Mononuclear cell (primary cell): Measurements from ENCODE around the gene TCERG1L. TPM values are rescaled to one million over a fixed set of nuclear protein-coding genes. Genes with fewer than 3 reads are reported as not detected.

Experiments used
- H3K27me3 ChIP-seq: 2 replicates; pipeline ENCODE4 v1.6.0; 2011; ENCODE audit warnings: low read length, control low read depth; ENCODE audit not compliant: insufficient read depth
- H3K4me1 ChIP-seq: 2 replicates; pipeline ENCODE4 v1.5.1; 2011; ENCODE audit warnings: mild to moderate bottlenecking, low read length, control low read depth; ENCODE audit not compliant: insufficient read depth
- H3K4me3 ChIP-seq: 2 replicates; pipeline ENCODE4 v1.5.1; 2011; ENCODE audit warnings: mild to moderate bottlenecking, low read length, moderate library complexity
- H3K9me3 ChIP-seq: 2 replicates; pipeline ENCODE4 v1.5.1; 2011; ENCODE audit warnings: low read depth, mild to moderate bottlenecking, control low read depth, low read length
- total RNA-seq: library from RNA; depleted of rRNA; stranded (reverse); fragments of >200 nt; gene quantifications from one replicate; pipeline ENCODE4 v1.2.3, GENCODE V29; 2012

Gene TCERG1L
- total RNA-seq, 1 donor = under 0.01 TPM

GRCh38 chr10:131221632-131222277, 89.8 kb downstream of the TCERG1L start:
- Histone ChIP-seq H3K27me3 (no peaks in the 10 kb centered on the region), H3K4me1 (no peaks in the 10 kb centered on the region), H3K9me3 (no peaks in the 10 kb centered on the region), H3K4me3 (no peak overlapping the region)

DNA sequence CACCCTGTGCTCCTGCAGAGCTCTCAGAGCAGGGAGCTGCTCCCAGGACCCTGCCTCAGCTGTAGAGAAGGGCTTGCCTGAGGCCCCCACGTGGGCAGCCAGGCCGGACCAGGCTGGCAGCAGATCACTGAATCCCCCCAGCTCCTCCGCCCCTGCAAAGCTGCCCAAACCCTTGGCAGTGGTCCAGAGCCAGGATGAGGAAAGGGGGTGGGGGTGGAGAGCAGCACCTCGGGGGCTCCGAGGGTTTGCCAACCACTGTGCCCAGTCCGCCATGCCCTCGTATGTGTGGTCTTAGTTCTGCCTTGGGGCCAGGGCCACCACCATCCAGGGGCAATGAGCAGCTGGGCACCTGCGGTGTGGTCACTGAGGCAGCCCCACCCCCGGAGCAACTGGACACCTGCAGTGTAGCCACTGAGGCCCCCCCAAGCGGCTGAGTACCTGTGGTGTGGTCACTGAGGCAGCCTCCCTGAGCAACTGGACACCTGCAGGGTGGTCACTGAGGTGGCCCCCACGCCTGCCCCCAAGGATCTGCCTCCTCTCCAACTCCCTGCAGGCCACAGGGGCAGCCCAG, 90.8 kb downstream of the TCERG1L start:
- H3K4me3 ChIP-seq = no peak overlapping the region
- H3K9me3 ChIP-seq = no peaks in the 10 kb centered on the region
- H3K27me3 ChIP-seq = no peaks in the 10 kb centered on the region
- H3K4me1 ChIP-seq = no peaks in the 10 kb centered on the region

- Histone ChIP-seq H3K4me3 (no peak overlapping the region), H3K27me3 (no peaks in the 10 kb centered on the region), H3K4me1 (no peaks in the 10 kb centered on the region), H3K9me3 (no peaks in the 10 kb centered on the region)
These were observed 91.5 kb downstream of the TCERG1L start for GRCh38 chr10:131219955-131220489.

DNA sequence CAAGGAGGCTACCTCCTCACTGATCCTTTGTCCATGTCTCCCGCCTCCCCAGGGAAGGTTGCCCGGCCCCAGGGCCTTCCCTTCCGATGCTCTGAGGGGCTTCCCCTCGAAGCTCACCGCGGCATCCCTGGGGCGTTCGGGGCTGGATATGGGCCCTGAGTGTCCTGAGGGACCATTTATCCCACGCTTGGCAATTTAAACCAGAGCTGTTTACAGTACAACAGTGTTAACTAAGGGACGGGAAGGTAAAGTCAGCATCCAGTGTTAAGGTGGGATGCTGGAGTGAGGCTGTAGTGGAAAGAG, 92.0 kb downstream of the TCERG1L start:
- no peak overlapping the region for H3K4me3 ChIP-seq
- no peaks in the 10 kb centered on the region for H3K9me3 ChIP-seq
- no peaks in the 10 kb centered on the region for H3K27me3 ChIP-seq
- no peaks in the 10 kb centered on the region for H3K4me1 ChIP-seq

DNA sequence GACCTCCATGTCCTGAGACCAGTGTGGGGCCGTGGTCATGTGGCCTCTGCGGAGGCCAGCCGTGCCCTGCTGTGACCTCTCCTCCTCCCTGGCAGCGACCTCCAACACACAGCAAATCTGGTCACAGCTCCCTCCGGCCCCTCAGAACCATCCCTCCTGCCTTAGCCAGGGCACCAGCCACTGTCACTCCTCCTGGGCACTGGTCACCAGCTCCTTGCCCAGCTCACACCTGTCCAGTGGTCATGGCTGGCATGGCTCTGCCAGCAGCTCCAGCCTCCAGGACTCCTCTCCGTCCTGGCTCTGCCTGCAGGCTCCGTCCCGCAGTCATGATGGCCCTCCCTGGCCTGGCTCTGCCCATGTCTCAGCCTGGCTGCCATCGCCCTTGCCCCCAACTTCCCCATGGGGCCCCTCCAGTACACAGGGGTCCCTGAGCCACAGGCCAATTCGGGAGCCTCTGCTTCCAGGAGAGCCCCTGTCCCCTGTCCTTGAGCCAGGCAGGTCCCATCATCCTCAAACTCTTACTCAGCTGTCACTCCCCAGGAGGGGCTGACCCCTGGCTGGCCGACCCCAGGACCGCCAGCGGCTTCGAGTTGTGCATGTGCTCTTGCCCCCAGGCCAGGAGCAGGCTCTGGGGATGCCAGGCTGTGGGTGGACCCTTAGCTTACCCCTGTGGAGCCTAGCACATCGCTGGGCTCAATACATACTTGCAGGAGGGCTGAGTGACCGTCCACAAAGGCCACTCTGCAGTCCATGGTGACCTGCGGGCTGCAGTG, 92.5 kb downstream of the TCERG1L start:
- H3K9me3 ChIP-seq = no peaks in the 10 kb centered on the region
- H3K27me3 ChIP-seq = no peaks in the 10 kb centered on the region
- H3K4me1 ChIP-seq = no peaks in the 10 kb centered on the region
- H3K4me3 ChIP-seq = no peak overlapping the region

DNA sequence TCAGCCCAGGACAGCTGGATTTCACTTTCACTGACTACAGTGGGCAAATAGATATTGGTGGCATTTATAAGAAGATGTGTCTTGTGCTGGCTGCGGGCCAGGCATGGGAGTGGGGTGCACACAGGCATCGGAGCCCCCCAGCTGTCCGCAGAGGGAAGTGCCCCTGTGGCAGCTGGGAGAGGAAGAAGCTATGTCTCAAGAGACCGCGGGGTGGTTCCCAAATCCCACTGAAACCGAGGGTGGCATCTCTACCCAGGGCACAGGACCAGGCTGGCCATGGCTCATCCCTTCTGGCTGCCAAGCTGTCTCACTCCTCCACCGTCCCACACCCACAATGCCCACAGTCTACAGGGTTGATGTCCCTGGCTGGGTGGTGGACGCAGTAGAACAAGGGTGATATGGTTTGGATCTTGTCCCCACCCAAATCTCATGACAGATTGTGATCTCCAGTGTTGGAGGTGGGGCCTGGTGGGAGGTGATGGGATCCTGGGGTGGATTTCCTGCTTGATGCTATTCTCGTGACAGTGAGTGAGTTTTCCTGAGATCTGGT, 94.8 kb downstream of the TCERG1L start:
- Histone ChIP-seq H3K4me3 (no peak overlapping the region), H3K27me3 (no peaks in the 10 kb centered on the region), H3K9me3 (no peaks in the 10 kb centered on the region), H3K4me1 (no peaks in the 10 kb centered on the region)

DNA sequence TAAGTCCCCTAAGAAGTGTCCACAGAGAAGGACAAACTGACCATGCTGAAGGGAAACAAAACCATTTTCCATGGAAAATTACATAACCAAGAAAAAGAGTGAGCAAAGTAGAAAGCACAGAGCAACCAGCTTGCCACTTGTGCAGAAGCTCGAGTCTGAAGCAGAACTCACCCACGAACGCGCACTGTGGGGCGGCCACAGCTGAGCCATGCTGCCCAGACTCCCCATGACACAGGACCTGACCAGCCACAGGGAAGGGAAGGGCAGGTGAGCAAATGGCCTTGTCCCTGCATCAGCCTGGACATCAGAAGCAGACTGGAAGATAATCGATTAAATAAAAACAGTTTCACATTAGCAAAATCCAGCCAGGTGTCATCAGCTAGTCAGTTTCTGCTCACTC, 95.7 kb downstream of the TCERG1L start:
- Histone ChIP-seq H3K4me3 (no peak overlapping the region), H3K27me3 (no peaks in the 10 kb centered on the region), H3K9me3 (no peaks in the 10 kb centered on the region), H3K4me1 (no peaks in the 10 kb centered on the region)

DNA sequence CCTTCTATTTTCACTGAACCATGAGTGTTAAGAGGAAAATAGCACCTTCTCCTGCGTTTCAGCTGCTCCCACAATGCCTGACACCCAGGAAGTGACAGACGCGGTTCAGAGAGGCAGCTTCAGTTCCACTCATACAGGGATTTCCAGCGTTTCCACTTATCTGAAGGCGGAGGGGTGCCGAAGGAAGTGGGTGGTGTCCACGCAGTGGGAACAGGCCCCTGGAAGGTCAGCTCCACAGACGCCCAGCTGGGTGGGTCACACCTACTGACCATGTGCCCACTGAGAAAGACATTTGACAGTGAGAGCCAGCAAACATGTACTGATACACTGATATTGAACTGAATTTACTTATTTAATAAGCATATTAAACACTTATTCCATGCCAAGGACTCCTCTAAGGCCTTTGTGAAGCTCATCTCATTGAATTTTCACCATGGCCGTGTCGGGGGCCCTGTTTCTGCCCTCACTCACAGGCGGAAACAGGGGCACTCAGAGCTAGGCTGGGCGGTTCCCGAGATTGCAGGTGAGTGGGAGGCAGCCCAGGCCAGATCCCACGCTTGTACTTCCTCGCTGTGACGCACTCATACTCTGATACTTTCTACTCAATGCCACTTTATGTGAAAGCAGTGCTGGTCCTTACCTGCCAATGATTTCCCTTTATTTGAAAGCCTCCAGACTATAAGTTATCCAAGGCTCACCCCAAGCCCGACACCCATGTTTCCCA, 96.8 kb downstream of the TCERG1L start:
- Histone ChIP-seq H3K27me3 (no peaks in the 10 kb centered on the region), H3K4me3 (no peak overlapping the region), H3K9me3 (no peaks in the 10 kb centered on the region), H3K4me1 (no peaks in the 10 kb centered on the region)

DNA sequence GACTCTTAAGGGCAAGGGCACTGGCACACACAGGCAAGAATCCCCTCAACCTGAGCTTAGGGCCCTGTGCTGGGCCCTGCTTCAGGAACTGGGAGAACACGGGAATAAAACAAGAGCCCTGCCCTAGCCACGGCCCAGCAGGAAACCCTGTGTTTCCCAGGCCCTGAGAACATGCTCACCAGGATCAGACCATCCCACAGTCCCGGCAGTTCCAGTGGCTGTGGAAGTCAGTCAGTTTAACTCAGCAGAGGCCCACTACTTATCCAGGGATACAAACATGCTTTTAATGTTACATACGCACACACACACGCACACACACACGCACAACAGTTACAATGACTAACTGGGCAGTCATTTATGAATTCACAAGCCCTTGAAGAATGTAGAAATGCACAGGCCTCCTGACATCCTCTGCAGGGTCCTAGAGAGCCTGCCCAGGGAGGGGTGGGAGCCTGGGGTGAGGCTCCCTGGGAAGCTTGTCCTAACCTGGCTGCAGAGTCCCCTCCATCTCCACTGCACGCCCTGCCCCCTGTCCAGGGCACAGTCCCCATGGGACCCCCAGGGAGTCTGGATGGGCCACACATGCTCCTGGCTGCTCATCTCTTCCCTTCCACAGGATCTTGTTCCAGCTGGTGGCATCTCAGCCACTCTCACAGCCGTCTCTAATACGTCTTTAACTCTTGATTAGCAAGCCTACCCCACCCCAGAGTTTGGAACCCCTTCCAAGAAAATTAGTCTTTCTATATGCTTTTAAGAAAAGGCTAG, 97.6 kb downstream of the TCERG1L start:
- no peaks in the 10 kb centered on the region for H3K27me3 ChIP-seq
- H3K4me1 ChIP-seq = no peaks in the 10 kb centered on the region
- no peak overlapping the region for H3K4me3 ChIP-seq
- H3K9me3 ChIP-seq = no peaks in the 10 kb centered on the region

DNA sequence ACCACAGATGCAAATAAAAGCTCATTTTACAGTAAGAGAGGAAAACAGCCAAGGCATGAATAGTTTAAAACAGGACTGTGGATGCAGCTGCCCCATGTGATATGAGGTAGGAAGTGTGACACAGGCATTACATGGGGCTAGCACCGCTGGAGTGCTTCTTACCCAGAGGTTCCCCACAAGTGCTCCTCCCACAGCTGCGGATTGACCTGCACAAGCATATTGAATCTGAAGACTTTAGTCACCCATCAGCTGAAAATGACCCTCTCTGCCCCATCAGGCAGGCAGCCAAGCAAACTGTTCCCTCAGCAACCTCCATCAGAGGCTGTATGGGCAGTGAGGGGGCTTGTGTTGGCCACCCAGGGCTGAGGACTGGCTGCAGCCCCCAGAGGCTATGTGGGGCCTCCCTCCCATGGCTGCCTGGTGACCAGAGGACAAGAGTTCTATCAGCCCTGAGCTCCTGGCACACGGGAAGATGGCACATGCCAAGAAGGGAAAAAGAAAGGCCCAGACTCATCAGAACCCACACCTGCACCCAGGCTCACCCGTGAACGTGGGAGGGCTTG, 98.7 kb downstream of the TCERG1L start:
- H3K27me3 ChIP-seq = no peaks in the 10 kb centered on the region
- no peaks in the 10 kb centered on the region for H3K9me3 ChIP-seq
- no peaks in the 10 kb centered on the region for H3K4me1 ChIP-seq
- no peak overlapping the region for H3K4me3 ChIP-seq

DNA sequence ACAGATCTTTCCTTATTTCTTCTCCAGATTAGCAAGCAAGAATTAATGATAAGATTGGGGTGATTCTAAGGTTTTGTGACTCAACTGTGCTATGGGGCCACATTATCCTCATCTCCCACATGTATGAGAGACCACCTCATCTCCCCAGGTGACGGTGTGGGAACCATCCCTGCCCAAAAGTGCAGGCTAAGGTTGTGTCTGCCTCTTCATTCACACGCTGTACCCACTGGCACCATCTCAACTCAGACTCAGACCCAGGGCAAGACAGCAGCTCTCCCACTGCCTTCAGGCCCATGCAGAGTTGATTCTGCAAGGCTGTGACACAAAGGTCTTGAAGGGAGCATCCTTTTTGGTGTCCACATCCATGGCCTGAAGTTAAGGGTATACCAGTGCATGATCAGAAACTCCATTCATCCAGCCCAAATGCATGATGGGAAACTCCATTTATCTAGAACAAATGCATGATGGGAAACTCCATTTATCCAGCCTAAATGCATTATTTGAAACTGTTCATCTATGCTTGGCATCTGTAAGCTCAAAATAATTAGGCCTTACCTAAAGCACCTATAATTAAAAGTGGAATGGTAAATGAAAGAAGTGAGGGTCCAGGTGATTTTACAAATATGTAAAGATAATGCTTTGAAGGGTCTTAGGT, 99.4 kb downstream of the TCERG1L start:
- no peaks in the 10 kb centered on the region for H3K27me3 ChIP-seq

DNA sequence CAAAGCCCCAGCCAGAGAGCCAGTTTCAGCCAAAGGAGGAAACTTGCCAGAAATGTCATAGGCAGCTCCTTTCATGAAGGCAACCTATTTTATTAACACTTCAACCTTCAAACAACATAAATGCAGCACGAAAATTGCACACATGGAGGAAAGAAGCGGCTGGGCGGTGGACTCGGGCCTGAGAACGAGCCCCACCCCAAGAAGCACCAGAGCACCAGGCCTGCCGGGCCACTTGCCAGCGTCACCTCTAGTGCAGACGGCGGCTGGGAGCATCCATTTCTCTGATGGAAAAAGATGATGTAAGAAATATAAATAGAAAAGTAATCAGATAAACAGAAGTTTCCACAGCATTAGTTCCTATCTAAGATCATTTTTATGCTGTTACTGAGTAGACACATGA, 100.0 kb downstream of the TCERG1L start:
- no peaks in the 10 kb centered on the region for H3K4me1 ChIP-seq

More for the DNA sequence above, 99.4 kb downstream of the TCERG1L start:
- Histone ChIP-seq H3K4me3 (no peak overlapping the region), H3K9me3 (no peaks in the 10 kb centered on the region), H3K4me1 (no peaks in the 10 kb centered on the region)

GRCh38 chr10:131211146-131211545, 100.4 kb downstream of the TCERG1L start:
- Histone ChIP-seq H3K4me1 (no peaks in the 10 kb centered on the region), H3K27me3 (no peaks in the 10 kb centered on the region), H3K4me3 (no peak overlapping the region), H3K9me3 (no peaks in the 10 kb centered on the region)

More for the DNA sequence above, 100.0 kb downstream of the TCERG1L start:
- Histone ChIP-seq H3K9me3 (no peaks in the 10 kb centered on the region), H3K27me3 (no peaks in the 10 kb centered on the region), H3K4me3 (no peak overlapping the region)

DNA sequence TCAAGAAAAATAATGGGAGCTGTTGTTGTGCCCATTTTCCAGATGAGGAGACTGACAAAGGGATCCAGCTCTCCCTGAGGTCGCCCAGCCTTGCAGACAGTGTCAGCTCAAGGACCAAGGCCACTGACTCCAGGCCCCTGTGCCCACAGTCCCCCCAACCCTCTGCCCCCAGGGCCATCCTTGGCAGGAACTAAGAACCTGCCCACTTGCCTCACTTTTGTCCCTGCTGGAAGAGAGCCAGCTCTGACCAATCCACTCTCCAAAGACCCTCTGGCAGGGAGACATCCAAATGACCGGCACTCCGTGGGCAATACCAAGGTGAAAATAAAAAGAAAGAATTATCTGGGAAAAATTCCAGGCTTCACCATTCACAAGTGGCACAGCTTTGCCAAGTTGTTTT, 101.3 kb downstream of the TCERG1L start:
- H3K9me3 ChIP-seq = no peaks in the 10 kb centered on the region
- H3K27me3 ChIP-seq = no peaks in the 10 kb centered on the region
- H3K4me3 ChIP-seq = no peak overlapping the region
- H3K4me1 ChIP-seq = no peaks in the 10 kb centered on the region
